Measurements from ENCODE around the gene ATRIP.

ATRIP gene

DNA sequence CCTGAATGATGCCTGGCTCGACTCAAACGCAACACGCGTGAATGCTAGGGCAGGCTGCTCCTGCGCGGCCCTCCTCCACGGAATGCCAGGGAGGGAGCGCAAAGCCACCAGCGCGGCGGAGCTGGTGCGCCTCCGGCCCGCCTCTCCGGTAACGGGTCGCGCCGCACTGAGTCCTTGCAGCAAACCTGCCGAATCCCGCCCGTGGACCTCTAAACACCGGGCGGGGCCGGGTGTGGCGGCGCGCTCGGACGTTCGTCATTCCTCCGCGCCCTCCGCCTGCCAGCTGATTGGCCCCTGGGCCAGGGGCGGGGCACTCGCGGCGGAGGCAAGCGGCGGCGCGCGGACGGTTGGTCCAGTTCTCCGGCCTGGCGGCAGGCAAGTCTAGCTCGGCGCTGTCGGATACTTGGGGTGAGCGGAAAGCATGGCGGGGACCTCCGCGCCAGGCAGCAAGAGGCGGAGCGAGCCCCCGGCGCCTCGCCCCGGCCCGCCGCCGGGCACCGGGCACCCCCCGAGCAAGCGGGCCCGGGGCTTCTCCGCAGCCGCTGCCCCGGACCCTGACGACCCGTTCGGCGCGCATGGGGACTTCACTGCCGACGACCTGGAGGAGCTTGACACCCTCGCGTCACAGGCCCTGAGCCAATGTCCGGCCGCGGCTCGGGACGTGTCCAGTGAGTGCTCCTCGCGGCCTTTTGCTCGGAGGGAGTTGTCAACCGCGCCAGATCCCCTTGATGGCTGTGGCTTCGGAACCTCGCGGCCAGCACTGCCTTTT, at the start of gene ATRIP:
Gene ATRIP, plus strand, starts transcription at position 313 of the 769 bp plus-strand sequence. Its CDS starts 109 bp downstream, at position 422.
- Histone ChIP-seq H3K9me2 (replicated peaks; ENCODE audit: insufficient read depth, low read length) (no peaks in the 10 kb centered on the region), H2AFZ (ENCODE audit: low read length) (peak within 1 kb of the TSS; percentile 98), H3K4me3 (ENCODE audit: low read length) (peak within 1 kb of the TSS; percentile 98), H3K9me3 (replicated peaks; ENCODE audit: insufficient read depth, low read length) (no peaks in the 10 kb centered on the region), H3K27me3 (replicated peaks; ENCODE audit: insufficient read depth, low read length) (no peaks in the 10 kb centered on the region), H3K79me2 (ENCODE audit: low read length) (peaks cover 39% of the 10 kb centered on the region), H4K20me1 (ENCODE audit: insufficient read depth, low read length) (no peaks in the 10 kb centered on the region), H3K4me2 (ENCODE audit: low read depth, low read length) (peak within 1 kb of the TSS; percentile 89), H3F3A (ENCODE audit: insufficient read depth, low read length) (peaks cover 20% of the 10 kb centered on the region), H3K36me3 (replicated peaks; ENCODE audit: insufficient read depth, low read length) (no peaks in the 10 kb centered on the region), H3K9ac (ENCODE audit: low read length) (peak within 1 kb of the TSS; percentile 86), H3K27ac (ENCODE audit: low read length) (peak within 1 kb of the TSS; percentile 46), H3K4me1 (ENCODE audit: low read length) (peaks cover 10% of the 10 kb centered on the region)
- TF ChIP-seq, protein P1, sequence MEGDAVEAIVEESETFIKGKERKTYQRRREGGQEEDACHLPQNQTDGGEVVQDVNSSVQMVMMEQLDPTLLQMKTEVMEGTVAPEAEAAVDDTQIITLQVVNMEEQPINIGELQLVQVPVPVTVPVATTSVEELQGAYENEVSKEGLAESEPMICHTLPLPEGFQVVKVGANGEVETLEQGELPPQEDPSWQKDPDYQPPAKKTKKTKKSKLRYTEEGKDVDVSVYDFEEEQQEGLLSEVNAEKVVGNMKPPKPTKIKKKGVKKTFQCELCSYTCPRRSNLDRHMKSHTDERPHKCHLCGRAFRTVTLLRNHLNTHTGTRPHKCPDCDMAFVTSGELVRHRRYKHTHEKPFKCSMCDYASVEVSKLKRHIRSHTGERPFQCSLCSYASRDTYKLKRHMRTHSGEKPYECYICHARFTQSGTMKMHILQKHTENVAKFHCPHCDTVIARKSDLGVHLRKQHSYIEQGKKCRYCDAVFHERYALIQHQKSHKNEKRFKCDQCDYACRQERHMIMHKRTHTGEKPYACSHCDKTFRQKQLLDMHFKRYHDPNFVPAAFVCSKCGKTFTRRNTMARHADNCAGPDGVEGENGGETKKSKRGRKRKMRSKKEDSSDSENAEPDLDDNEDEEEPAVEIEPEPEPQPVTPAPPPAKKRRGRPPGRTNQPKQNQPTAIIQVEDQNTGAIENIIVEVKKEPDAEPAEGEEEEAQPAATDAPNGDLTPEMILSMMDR (IDR thresholded peaks at IDR 0.05; ENCODE audit: low read length) = no peak
- TF ChIP-seq EZH2 (optimal IDR thresholded peaks at IDR 0.05; ENCODE audit: low read depth, low read length) = no peak
- TF ChIP-seq EZH2phosphoT487 (IDR thresholded peaks at IDR 0.05; ENCODE audit: low read length) = no peak
- peak; percentile 94 for DNase-seq

DNA sequence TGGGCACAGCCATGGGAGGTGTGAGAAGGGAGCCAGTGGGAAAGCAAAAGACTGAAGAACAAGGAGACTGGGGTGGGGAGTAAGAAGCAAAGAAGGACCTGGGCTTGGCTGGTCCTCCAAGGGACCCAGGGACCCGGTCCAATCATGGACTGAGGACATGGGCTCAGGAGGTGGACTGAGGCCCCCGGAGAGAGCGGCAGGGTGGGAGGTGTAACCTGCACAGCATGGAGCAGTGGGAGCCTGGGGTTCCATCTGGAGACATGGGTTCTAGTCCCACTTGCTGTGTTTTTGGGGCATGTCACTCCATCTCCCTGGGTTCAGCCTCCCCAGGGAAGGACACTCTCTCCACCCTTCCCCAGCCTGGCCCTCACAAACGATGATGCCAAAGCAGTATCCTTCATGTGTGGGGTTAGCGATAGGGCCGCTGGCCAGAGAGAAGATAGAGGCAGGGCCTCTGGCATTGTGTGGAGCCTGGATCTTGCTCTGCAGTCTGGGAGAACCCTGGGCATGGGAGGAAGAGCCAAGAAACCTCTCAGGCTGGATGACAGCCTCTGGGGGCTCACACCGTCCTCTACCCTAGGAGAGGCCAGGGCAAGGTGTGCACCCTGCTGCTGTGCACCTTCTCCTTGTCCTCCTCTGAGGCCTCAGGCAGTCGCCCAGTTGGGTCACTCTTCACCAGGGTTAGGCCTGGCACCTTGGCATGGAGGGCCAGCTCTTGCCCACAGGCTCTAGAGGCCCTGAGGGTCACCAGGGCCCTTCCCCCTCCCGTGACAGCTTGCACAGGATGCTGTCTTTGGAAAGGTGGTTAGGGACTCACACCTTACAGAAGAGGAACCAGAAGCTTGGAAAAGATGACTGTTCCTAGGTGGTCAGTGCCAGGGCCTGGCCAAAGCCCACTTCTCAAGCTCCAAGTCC, 48.5 kb upstream of the ATRIP start:
- H3K27ac ChIP-seq (ENCODE audit: low read length) = no peak overlapping the region
- no peaks in the 10 kb centered on the region for H3K9me2 ChIP-seq (replicated peaks; ENCODE audit: insufficient read depth, low read length)
- H3K79me2 ChIP-seq (ENCODE audit: low read length) = no peaks in the 10 kb centered on the region
- H3K4me3 ChIP-seq (ENCODE audit: low read length) = no peak overlapping the region
- no peaks in the 10 kb centered on the region; the same call in 1 of the 2 replicates for H3K27me3 ChIP-seq (replicated peaks; ENCODE audit: insufficient read depth, low read length)
- no peak for DNase-seq
- H3F3A ChIP-seq (ENCODE audit: insufficient read depth, low read length) = no peaks in the 10 kb centered on the region
- no peak overlapping the region for H3K9ac ChIP-seq (ENCODE audit: low read length)
- no peaks in the 10 kb centered on the region for H3K4me1 ChIP-seq (ENCODE audit: low read length)
- TF ChIP-seq EZH2phosphoT487 (IDR thresholded peaks at IDR 0.05; ENCODE audit: low read length) (no peak), EZH2 (optimal IDR thresholded peaks at IDR 0.05; ENCODE audit: low read depth, low read length) (no peak)
- TF ChIP-seq, protein P1 (IDR thresholded peaks at IDR 0.05; ENCODE audit: low read length) = no peak
- no peaks in the 10 kb centered on the region for H3K9me3 ChIP-seq (replicated peaks; ENCODE audit: insufficient read depth, low read length)
- H2AFZ ChIP-seq (ENCODE audit: low read length) = no peak overlapping the region
- no peaks in the 10 kb centered on the region for H4K20me1 ChIP-seq (ENCODE audit: insufficient read depth, low read length)
- H3K4me2 ChIP-seq (ENCODE audit: low read depth, low read length) = no peak overlapping the region
- H3K36me3 ChIP-seq (replicated peaks; ENCODE audit: insufficient read depth, low read length) = no peaks in the 10 kb centered on the region

DNA sequence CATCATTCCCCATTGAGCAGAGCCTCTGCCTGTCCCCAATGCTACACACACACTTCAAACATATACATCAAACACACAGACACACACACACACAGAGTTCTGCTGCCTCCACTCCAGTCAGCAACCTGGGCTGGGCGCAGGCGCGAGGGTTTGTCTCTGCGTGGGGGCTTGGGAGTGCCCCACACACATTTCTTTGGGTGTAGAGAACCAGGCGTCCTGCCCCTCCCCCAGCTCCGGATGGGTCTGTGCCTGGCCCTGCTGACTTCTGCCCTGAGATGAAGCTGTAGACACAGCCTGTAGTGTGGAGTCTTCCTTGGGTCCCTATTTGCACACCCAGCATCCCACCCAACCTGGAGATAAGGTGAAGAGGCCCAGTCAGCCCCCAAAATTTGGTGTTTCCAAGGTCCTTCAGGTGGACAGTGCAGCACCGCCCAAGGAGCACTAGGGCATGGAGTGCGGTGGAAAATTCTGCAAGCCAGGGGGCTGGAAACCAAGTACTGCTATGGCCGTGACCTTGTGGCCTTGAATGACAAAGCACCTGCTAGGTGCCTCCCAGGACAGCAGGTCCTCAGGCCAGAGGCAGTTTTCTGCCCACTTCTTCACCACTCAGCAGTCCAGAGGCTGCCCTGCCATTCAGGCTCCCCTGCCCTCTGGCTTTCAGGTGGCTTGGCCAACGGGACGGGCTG, 47.7 kb upstream of the ATRIP start:
- Histone ChIP-seq H3K36me3 (replicated peaks; ENCODE audit: insufficient read depth, low read length) (no peaks in the 10 kb centered on the region), H2AFZ (ENCODE audit: low read length) (no peak overlapping the region), H4K20me1 (ENCODE audit: insufficient read depth, low read length) (no peaks in the 10 kb centered on the region), H3K9me2 (replicated peaks; ENCODE audit: insufficient read depth, low read length) (no peaks in the 10 kb centered on the region), H3F3A (ENCODE audit: insufficient read depth, low read length) (no peaks in the 10 kb centered on the region), H3K27me3 (replicated peaks; ENCODE audit: insufficient read depth, low read length) (no peaks in the 10 kb centered on the region; the same call in 1 of the 2 replicates), H3K27ac (ENCODE audit: low read length) (no peak overlapping the region), H3K9me3 (replicated peaks; ENCODE audit: insufficient read depth, low read length) (no peaks in the 10 kb centered on the region), H3K9ac (ENCODE audit: low read length) (no peak overlapping the region), H3K79me2 (ENCODE audit: low read length) (no peaks in the 10 kb centered on the region), H3K4me1 (ENCODE audit: low read length) (no peaks in the 10 kb centered on the region), H3K4me2 (ENCODE audit: low read depth, low read length) (no peak overlapping the region), H3K4me3 (ENCODE audit: low read length) (no peak overlapping the region)
- no peak for TF ChIP-seq EZH2 (optimal IDR thresholded peaks at IDR 0.05; ENCODE audit: low read depth, low read length)
- TF ChIP-seq, protein P1 (IDR thresholded peaks at IDR 0.05; ENCODE audit: low read length) = no peak
- no peak for TF ChIP-seq EZH2phosphoT487 (IDR thresholded peaks at IDR 0.05; ENCODE audit: low read length)
- DNase-seq = no peak

Data from MM.1S (cell line).